HEK293T (cell line): ENCODE measurements around the gene CSHL1.

Experiments used
- FOXA1 ChIP-seq: fragments of 450-650 bp; IDR thresholded peaks from 2 replicates; pipeline ENCODE4 v1.6.1; 2016; ENCODE audit warnings: mild to moderate bottlenecking
- SP1 ChIP-seq: fragments of 450-650 bp; IDR thresholded peaks from 2 replicates; pipeline ENCODE4 v1.6.1; 2017
- TARDBP ChIP-seq: fragments of 450-650 bp; IDR thresholded peaks from 2 replicates; pipeline ENCODE4 v1.6.1; 2016

GRCh38 chr17:63929860-63930766 lies 19.1 kb upstream of the CSHL1 start:
- TF ChIP-seq SP1 = no peak
- TF ChIP-seq FOXA1 = no peak
- no peak for TF ChIP-seq TARDBP
